Mesenchymal stem cell (in vitro differentiated cells and primary cell): ENCODE results near the gene P2RY2.

Experiments
- DNase-seq: peaks from one replicate; pipeline ENCODE4 v3.0.0-alpha.2; 2013
- H2AFZ ChIP-seq: one replicate; pipeline ENCODE4 v1.6.1; 2013; ENCODE audit warnings: low read depth, mild to moderate bottlenecking, control low read depth, inconsistent platforms, low read length, moderate library complexity
- H2AK5ac ChIP-seq: 2 replicates; pipeline ENCODE4 v1.6.1; 2013; ENCODE audit warnings: low read length, moderate library complexity, mild to moderate bottlenecking, inconsistent platforms; ENCODE audit not compliant: severe bottlenecking
- H2BK120ac ChIP-seq: one replicate; pipeline ENCODE4 v1.6.1; 2013; ENCODE audit warnings: low read depth, mild to moderate bottlenecking, inconsistent platforms, low read length, moderate library complexity
- H2BK12ac ChIP-seq, 2 experiments: one replicate each; pipeline ENCODE4 v1.6.1; 2013; ENCODE audit warnings: inconsistent platforms in 2 of 2, low read length in 2 of 2, mild to moderate bottlenecking in 2 of 2, moderate library complexity in 2 of 2, control low read depth in 1 of 2
- H2BK15ac ChIP-seq: one replicate; pipeline ENCODE4 v1.6.1; 2013; ENCODE audit warnings: mild to moderate bottlenecking, low read depth, inconsistent platforms; ENCODE audit not compliant: poor library complexity, severe bottlenecking
- H2BK5ac ChIP-seq: 2 replicates; pipeline ENCODE4 v1.6.1; 2013; ENCODE audit warnings: low read depth, mild to moderate bottlenecking, low read length, control low read depth, inconsistent platforms; ENCODE audit not compliant: poor library complexity, severe bottlenecking
- H3K14ac ChIP-seq, 2 experiments: one replicate each; pipeline ENCODE4 v1.6.1; 2013; ENCODE audit warnings: inconsistent platforms in 2 of 2, low read length in 2 of 2, control low read depth in 1 of 2, mild to moderate bottlenecking in 1 of 2, moderate library complexity in 1 of 2
- H3K18ac ChIP-seq, 2 experiments: one replicate each; pipeline ENCODE4 v1.6.1; 2013; ENCODE audit warnings: inconsistent platforms in 2 of 2, low read length in 2 of 2, control low read depth in 1 of 2, low read depth in 1 of 2, mild to moderate bottlenecking in 1 of 2
- H3K23ac ChIP-seq, 2 experiments: one replicate each; pipeline ENCODE4 v1.6.1; 2013; ENCODE audit warnings: inconsistent platforms in 2 of 2, low read length in 2 of 2, mild to moderate bottlenecking in 2 of 2, moderate library complexity in 2 of 2, control low read depth in 1 of 2
- H3K27ac ChIP-seq: 2 replicates; pipeline ENCODE4 v1.5.1; 2013; ENCODE audit warnings: mild to moderate bottlenecking, moderate library complexity, low read length, control low read depth, inconsistent platforms; ENCODE audit not compliant: poor library complexity, severe bottlenecking
- H3K27me3 ChIP-seq, 2 experiments: 2 replicates each; pipeline versions ENCODE4 v1.6.1 to v1.7.0; 2013; ENCODE audit warnings: low read length in 2 of 2, mild to moderate bottlenecking in 2 of 2, moderate library complexity in 2 of 2, control low read depth in 1 of 2, inconsistent platforms in 1 of 2; ENCODE audit not compliant: control insufficient read depth in 1 of 2, insufficient read depth in 1 of 2
- H3K36me3 ChIP-seq, 2 experiments: 2 replicates each; pipeline versions ENCODE4 v1.6.1 to v1.7.0; 2013; ENCODE audit warnings: low read length in 2 of 2, control low read depth in 1 of 2, inconsistent platforms in 1 of 2, low read depth in 1 of 2, mild to moderate bottlenecking in 1 of 2; ENCODE audit not compliant: insufficient read depth in 2 of 2, control insufficient read depth in 1 of 2
- H3K4ac ChIP-seq, 2 experiments: one replicate each; pipeline ENCODE4 v1.6.1; 2013; ENCODE audit warnings: inconsistent platforms in 2 of 2, low read length in 2 of 2, mild to moderate bottlenecking in 2 of 2, moderate library complexity in 2 of 2, control low read depth in 1 of 2, low read depth in 1 of 2
- H3K4me1 ChIP-seq: 2 replicates; pipeline ENCODE4 v1.6.1; 2013; ENCODE audit warnings: low read depth, low read length, control low read depth; ENCODE audit not compliant: control insufficient read depth, insufficient read depth
- H3K4me2 ChIP-seq: 2 replicates; pipeline ENCODE4 v1.6.1; 2013; ENCODE audit warnings: low read length, mild to moderate bottlenecking, inconsistent platforms; ENCODE audit not compliant: poor library complexity, severe bottlenecking
- H3K4me3 ChIP-seq, 2 experiments: 2 replicates each; pipeline versions ENCODE4 v1.5.1 to v1.7.0; 2013; ENCODE audit warnings: low read length in 2 of 2, mild to moderate bottlenecking in 2 of 2, control low read depth in 1 of 2, low read depth in 1 of 2; ENCODE audit not compliant: insufficient read depth in 1 of 2
- H3K79me1 ChIP-seq: replicated peaks from 2 replicates; pipeline ENCODE4 v1.6.1; 2013; ENCODE audit warnings: mild to moderate bottlenecking, control low read depth, low read length, inconsistent platforms; ENCODE audit not compliant: poor library complexity, severe bottlenecking
- H3K9ac ChIP-seq: 2 replicates; pipeline ENCODE4 v1.7.0; 2013; ENCODE audit warnings: mild to moderate bottlenecking, low read length, moderate library complexity
- H3K9me3 ChIP-seq: 2 replicates; pipeline ENCODE4 v1.7.0; 2013; ENCODE audit warnings: mild to moderate bottlenecking, low read length; ENCODE audit not compliant: control insufficient read depth
- H4K8ac ChIP-seq: one replicate; pipeline ENCODE4 v1.6.1; 2013; ENCODE audit warnings: inconsistent platforms, mild to moderate bottlenecking, low read length, moderate library complexity
- H4K91ac ChIP-seq: one replicate; pipeline ENCODE4 v1.6.1; 2013; ENCODE audit warnings: mild to moderate bottlenecking, low read length, inconsistent platforms
- WGBS: methylation state at CpG from one replicate; pipeline ENCODE4 v1.1.7; 2013; ENCODE audit warnings: mixed read lengths; 5-methylcytosine and 5-hydroxymethylcytosine counted together

P2RY2 gene

GRCh38 chr11:73178681-73179080 is 39.4 kb upstream of the P2RY2 start:
- no peak overlapping the region for H3K4me2 ChIP-seq
- no peak overlapping the region for H3K4ac ChIP-seq
- no peak overlapping the region for H3K4me3 ChIP-seq
- H3K23ac ChIP-seq: no peak overlapping the region
- H2BK120ac ChIP-seq: no peak overlapping the region
- no peak overlapping the region for H3K14ac ChIP-seq
- H2BK12ac ChIP-seq: no peak overlapping the region
- no peak overlapping the region for H2AK5ac ChIP-seq
- H2AFZ ChIP-seq: no peak overlapping the region
- no peak overlapping the region for H4K91ac ChIP-seq
- DNase-seq: no peak
- no peaks in the 10 kb centered on the region for H3K36me3 ChIP-seq
- no peak overlapping the region for H2BK5ac ChIP-seq
- H3K9ac ChIP-seq: no peak overlapping the region
- no peaks in the 10 kb centered on the region for H3K9me3 ChIP-seq
- H3K27me3 ChIP-seq: peaks cover 3 to 5% of the 10 kb centered on the region in 2 experiments
- H3K79me1 ChIP-seq: no peaks in the 10 kb centered on the region
- no peak overlapping the region for H2BK15ac ChIP-seq
- peaks cover 2% of the 10 kb centered on the region for H3K4me1 ChIP-seq
- H4K8ac ChIP-seq: no peak overlapping the region
- WGBS: 64% methylated on average over 3 of the region's 4 CpGs
- H3K18ac ChIP-seq: no peak overlapping the region
- H3K27ac ChIP-seq: no peak overlapping the region

GRCh38 chr11:73182824-73183321 is 35.2 kb upstream of the P2RY2 start:
- no peak overlapping the region for H2BK120ac ChIP-seq
- H3K27me3 ChIP-seq: peaks cover 3 to 5% of the 10 kb centered on the region in 2 experiments
- H3K4ac ChIP-seq: no peak overlapping the region
- no peak overlapping the region for H3K23ac ChIP-seq
- H3K79me1 ChIP-seq: no peaks in the 10 kb centered on the region
- H3K36me3 ChIP-seq: no peaks in the 10 kb centered on the region
- H3K27ac ChIP-seq: no peak overlapping the region
- no peak overlapping the region for H4K91ac ChIP-seq
- H3K9me3 ChIP-seq: no peaks in the 10 kb centered on the region
- 63% methylated on average over 3 of the region's 3 CpGs for WGBS
- H3K4me3 ChIP-seq: no peak overlapping the region
- H3K4me1 ChIP-seq: peaks cover 16% of the 10 kb centered on the region
- no peak for DNase-seq
- no peak overlapping the region for H4K8ac ChIP-seq
- no peak overlapping the region for H2BK15ac ChIP-seq
- H2BK12ac ChIP-seq: no peak overlapping the region
- H2AK5ac ChIP-seq: no peak overlapping the region
- no peak overlapping the region for H3K14ac ChIP-seq
- H2AFZ ChIP-seq: no peak overlapping the region
- H3K9ac ChIP-seq: no peak overlapping the region
- H3K18ac ChIP-seq: no peak overlapping the region
- H3K4me2 ChIP-seq: no peak overlapping the region
- H2BK5ac ChIP-seq: no peak overlapping the region

- H2AFZ ChIP-seq: no peak overlapping the region
- WGBS: 54% methylated on average over 14 of the region's 18 CpGs
- no peak overlapping the region for H3K23ac ChIP-seq
- H3K14ac ChIP-seq: no peak overlapping the region
- peaks cover 16% of the 10 kb centered on the region for H3K4me1 ChIP-seq
- H2BK12ac ChIP-seq: no peak overlapping the region
- no peak overlapping the region for H3K4me3 ChIP-seq
- H4K8ac ChIP-seq: peak overlapping the region; percentile 79
- H2BK5ac ChIP-seq: no peak overlapping the region
- H2BK120ac ChIP-seq: no peak overlapping the region
- no peak overlapping the region for H4K91ac ChIP-seq
- H3K4me2 ChIP-seq: no peak overlapping the region
- no peaks in the 10 kb centered on the region for H3K9me3 ChIP-seq
- H3K27me3 ChIP-seq: no peaks in the 10 kb centered on the region
- H3K27ac ChIP-seq: no peak overlapping the region
- H2BK15ac ChIP-seq: no peak overlapping the region
- H3K79me1 ChIP-seq: no peaks in the 10 kb centered on the region
- H3K4ac ChIP-seq: peak overlapping the region in 1 of 2 experiments; percentile 28
- DNase-seq: peak; percentile 61
- H3K36me3 ChIP-seq: no peaks in the 10 kb centered on the region
- no peak overlapping the region for H2AK5ac ChIP-seq
- no peak overlapping the region for H3K9ac ChIP-seq
- peak overlapping the region; percentile 5 to 18 for H3K18ac ChIP-seq
Measured at GRCh38 chr11:73184953-73185671, 33.0 kb upstream of the P2RY2 start.

GRCh38 chr11:73185680-73186293 is 32.3 kb upstream of the P2RY2 start:
- H2BK12ac ChIP-seq: no peak overlapping the region
- no peak overlapping the region for H3K23ac ChIP-seq
- H3K27ac ChIP-seq: no peak overlapping the region
- H2BK5ac ChIP-seq: no peak overlapping the region
- H3K79me1 ChIP-seq: no peaks in the 10 kb centered on the region
- peak; percentile 60 for DNase-seq
- H3K9ac ChIP-seq: no peak overlapping the region
- WGBS: 47% methylated on average over 13 of the region's 13 CpGs
- no peaks in the 10 kb centered on the region for H3K9me3 ChIP-seq
- no peak overlapping the region for H2BK120ac ChIP-seq
- H4K8ac ChIP-seq: peak overlapping the region; percentile 54
- peak overlapping the region; percentile 5 to 18 for H3K18ac ChIP-seq
- H2AFZ ChIP-seq: no peak overlapping the region
- no peak overlapping the region for H2BK15ac ChIP-seq
- no peak overlapping the region for H3K4me3 ChIP-seq
- H2AK5ac ChIP-seq: no peak overlapping the region
- peaks cover 0 to 3% of the 10 kb centered on the region in 2 experiments for H3K27me3 ChIP-seq
- no peak overlapping the region for H4K91ac ChIP-seq
- no peak overlapping the region for H3K4me2 ChIP-seq
- H3K4ac ChIP-seq: no peak overlapping the region
- H3K36me3 ChIP-seq: no peaks in the 10 kb centered on the region
- peak overlapping the region in 1 of 2 experiments; percentile 84 for H3K14ac ChIP-seq
- H3K4me1 ChIP-seq: peaks cover 16% of the 10 kb centered on the region
